IMR-90 (cell line): Measurements from ENCODE around the gene PLCH1. TPM values are rescaled to one million over a fixed set of nuclear protein-coding genes. Genes with fewer than 3 reads are reported as not detected.

Experiments
- ATAC-seq: fragments of 200-7000 bp; cut with Tn5 transposase; 2 replicates; pipeline ENCODE4 v1.9.1; 2020; ENCODE audit warnings: low read depth, mild to moderate bottlenecking, moderate library complexity
- BruUV-seq: library from RNA; stranded (reverse); fragments of 400-500 nt; replicated peaks from 2 replicates; lab custom pipeline; 2021; lab: Mats Ljungman, UMichigan
- CTCF ChIA-PET: fragments of 300-600 bp; formaldehyde crosslinking; extraction: SDS; loops from one replicate; lab custom pipeline; 2021; ENCODE audit warnings: antibody characterized with exemption; lab: Yijun Ruan, JAX
- POLR2A ChIA-PET: fragments of 300-600 bp; sonication (Branson Sonifier 250); formaldehyde crosslinking; loops from one replicate; lab custom pipeline; 2022; ENCODE audit warnings: antibody characterized with exemption; ENCODE audit not compliant: unreplicated experiment; lab: Charles Lee
- DNase-seq: peaks from one replicate; pipeline ENCODE4 v3.0.0; 2013
- H2AFZ ChIP-seq: replicated peaks from 2 replicates; pipeline ENCODE3; 2013; ENCODE audit warnings: low read length, mild to moderate bottlenecking; ENCODE audit not compliant: poor library complexity
- H2AK5ac ChIP-seq: 2 replicates; pipeline ENCODE4 v1.6.1; 2013; ENCODE audit warnings: low read depth, low read length, inconsistent platforms
- H2AK9ac ChIP-seq: replicated peaks from 2 replicates; pipeline ENCODE3; 2013; ENCODE audit warnings: mild to moderate bottlenecking, low read depth, low read length, moderate library complexity; ENCODE audit not compliant: poor library complexity
- H2BK120ac ChIP-seq: 2 replicates; pipeline ENCODE4 v1.6.1; 2013; ENCODE audit warnings: low read depth, low read length, inconsistent platforms
- H2BK15ac ChIP-seq: 3 replicates; pipeline ENCODE4 v1.6.1; 2013; ENCODE audit warnings: low read depth, low read length, inconsistent platforms
- H2BK20ac ChIP-seq: 2 replicates; pipeline ENCODE4 v1.6.1; 2013; ENCODE audit warnings: low read depth, mild to moderate bottlenecking, inconsistent platforms, low read length, moderate library complexity
- H2BK5ac ChIP-seq: 2 replicates; pipeline ENCODE4 v1.6.1; 2013; ENCODE audit warnings: mild to moderate bottlenecking, low read depth, low read length, inconsistent platforms; ENCODE audit not compliant: poor library complexity, severe bottlenecking
- H3K14ac ChIP-seq: replicated peaks from 2 replicates; pipeline ENCODE4 v1.6.1; 2013; ENCODE audit warnings: low read depth, low read length, inconsistent platforms
- H3K18ac ChIP-seq: 2 replicates; pipeline ENCODE4 v1.6.1; 2013; ENCODE audit warnings: low read depth, low read length, control low read depth
- H3K23ac ChIP-seq: 2 replicates; pipeline ENCODE4 v1.6.1; 2013; ENCODE audit warnings: low read depth, low read length, inconsistent platforms
- H3K27ac ChIP-seq: 2 replicates; pipeline ENCODE4 v1.5.1; 2013; ENCODE audit warnings: mild to moderate bottlenecking, control low read depth, low read length; ENCODE audit not compliant: insufficient read depth
- H3K27me3 ChIP-seq: 2 replicates; pipeline ENCODE4 v1.6.1; 2013; ENCODE audit warnings: low read length; ENCODE audit not compliant: control insufficient read depth, insufficient read depth
- H3K36me3 ChIP-seq: 2 replicates; pipeline ENCODE4 v1.6.1; 2013; ENCODE audit warnings: low read length, mixed read lengths; ENCODE audit not compliant: control insufficient read depth, insufficient read depth
- H3K4ac ChIP-seq: 2 replicates; pipeline ENCODE4 v1.6.1; 2013; ENCODE audit warnings: low read depth, low read length, inconsistent platforms
- H3K4me1 ChIP-seq: 2 replicates; pipeline ENCODE4 v1.6.1; 2013; ENCODE audit warnings: low read length, mixed read lengths; ENCODE audit not compliant: control insufficient read depth, insufficient read depth
- H3K4me2 ChIP-seq: 2 replicates; pipeline ENCODE4 v1.6.1; 2013; ENCODE audit warnings: low read depth, mild to moderate bottlenecking, control low read depth, low read length, moderate library complexity
- H3K4me3 ChIP-seq: 2 replicates; pipeline ENCODE4 v1.5.1; 2013; ENCODE audit warnings: low read depth, mild to moderate bottlenecking, control low read depth, low read length, moderate library complexity; ENCODE audit not compliant: insufficient read depth
- H3K56ac ChIP-seq: 2 replicates; pipeline ENCODE4 v1.6.1; 2013; ENCODE audit warnings: low read length, inconsistent platforms; ENCODE audit not compliant: insufficient read depth; ENCODE audit errors: extremely low read depth
- H3K79me1 ChIP-seq, 2 experiments: 2 replicates each; pipeline ENCODE4 v1.6.1; 2013; ENCODE audit warnings: low read length in 2 of 2, inconsistent platforms in 1 of 2, low read depth in 1 of 2
- H3K9ac ChIP-seq: 2 replicates; pipeline ENCODE4 v1.6.1; 2013; ENCODE audit warnings: low read depth, low read length, control low read depth
- H3K9me1 ChIP-seq: 2 replicates; pipeline ENCODE4 v1.6.1; 2013; ENCODE audit warnings: low read length, inconsistent platforms; ENCODE audit not compliant: insufficient read depth
- H3K9me3 ChIP-seq: 2 replicates; pipeline ENCODE4 v1.6.1; 2013; ENCODE audit warnings: low read length; ENCODE audit not compliant: control insufficient read depth, insufficient read depth
- H4K20me1 ChIP-seq: 2 replicates; pipeline ENCODE4 v1.6.1; 2013; ENCODE audit warnings: low read length, inconsistent platforms; ENCODE audit not compliant: insufficient read depth
- H4K5ac ChIP-seq: 2 replicates; pipeline ENCODE4 v1.6.1; 2013; ENCODE audit warnings: mild to moderate bottlenecking, low read depth, low read length, control low read depth
- H4K8ac ChIP-seq, 2 experiments: 2 replicates each; pipeline ENCODE4 v1.6.1; 2013; ENCODE audit warnings: low read depth in 2 of 2, low read length in 2 of 2, control low read depth in 1 of 2, inconsistent platforms in 1 of 2
- H4K91ac ChIP-seq: 2 replicates; pipeline ENCODE4 v1.6.1; 2013; ENCODE audit warnings: low read depth, low read length, inconsistent platforms; ENCODE audit not compliant: insufficient read depth
- CEBPB ChIP-seq: IDR thresholded peaks from 2 replicates; pipeline ENCODE4 v1.6.1; 2012; ENCODE audit warnings: low read depth, low read length, improper control_type of control experiment
- CHD1 ChIP-seq: IDR thresholded peaks from 2 replicates; pipeline ENCODE4 v1.6.1; 2012; ENCODE audit warnings: low read depth, low read length, improper control_type of control experiment
- MAFK ChIP-seq: IDR thresholded peaks from 2 replicates; pipeline ENCODE4 v1.6.1; 2012; ENCODE audit warnings: low read depth, low read length, improper control_type of control experiment
- MAZ ChIP-seq: IDR thresholded peaks from 2 replicates; pipeline ENCODE4 v1.6.1; 2012; ENCODE audit warnings: low read depth, mild to moderate bottlenecking, low read length, improper control_type of control experiment, moderate library complexity, borderline replicate concordance
- MXI1 ChIP-seq: IDR thresholded peaks from 2 replicates; pipeline ENCODE4 v1.6.1; 2012; ENCODE audit warnings: low read depth, mild to moderate bottlenecking, low read length, moderate library complexity, borderline replicate concordance
- POLR2A ChIP-seq: IDR thresholded peaks from 2 replicates; pipeline ENCODE4 v1.6.1; 2012; ENCODE audit warnings: mild to moderate bottlenecking, low read depth, low read length
- SMC3 ChIP-seq: fragments of 150-350 bp; IDR thresholded peaks from 2 replicates; pipeline ENCODE4 v1.6.1; 2016; ENCODE audit warnings: low read depth, mild to moderate bottlenecking, antibody characterized with exemption, low read length, moderate library complexity
- WGBS, 2 experiments: methylation state at CpG; one replicate each; pipeline versions ENCODE4 v1.1.5 to v1.1.7; 2013; ENCODE audit warnings: missing lambda C conversion rate in 2 of 2; ENCODE audit not compliant: insufficient read length in 1 of 2; ENCODE audit errors: extremely low coverage in 2 of 2; 5-methylcytosine and 5-hydroxymethylcytosine counted together
- dilution Hi-C: fragments of 300-500 bp; cut with HindIII; formaldehyde crosslinking; loops from one replicate; pipeline ENCODE4 v1.14.3; 2018; ENCODE audit warnings: low sequenced_read_pairs; ENCODE audit not compliant: unreplicated experiment
- in situ Hi-C: fragments of 300-500 bp; cut with MboI; formaldehyde crosslinking; loops from 3 replicates; pipeline ENCODE4 v1.14.3; 2019; ENCODE audit warnings: low sequenced_read_pairs, inconsistent platforms, mixed read lengths
- intact Hi-C: fragments of 100-400 bp; cut with micrococcal nuclease; formaldehyde crosslinking; loops from 2 replicates; pipeline ENCODE4 v1.10.0; 2022
- polyA plus RNA-seq, 3 experiments: library from polyadenylated mRNA; depleted of rRNA; stranded (reverse); fragments of >200 nt; gene quantifications; 2 replicates each; pipeline ENCODE4 v1.2.3, GENCODE V29; 2012; ENCODE audit warnings: low replicate concordance in 1 of 3
- total RNA-seq: library from RNA; depleted of rRNA; stranded (reverse); fragments of >200 nt; gene quantifications from 2 replicates; pipeline ENCODE4 v1.2.3, GENCODE V29; 2012
- TF ChIP-seq, protein P1 (sequence below): fragments of 150-350 bp; IDR thresholded peaks from 2 replicates; pipeline ENCODE4 v1.6.1; 2017; ENCODE audit warnings: mild to moderate bottlenecking, antibody characterized with exemption, low read length, low read depth

PLCH1 gene
- total and polyA plus RNA-seq, 2 of the 4 experiments (the other 2 are of a cell fraction): not detected

- dilution Hi-C loops (no loop called here), in situ Hi-C loops (no loop called here), intact Hi-C loops (no loop called here)
- Histone ChIP-seq H3K27me3 (no peaks in the 10 kb centered on the region), H3K9me1 (no peaks in the 10 kb centered on the region), H3K9me3 (peaks cover 2% of the 10 kb centered on the region; the same call in 1 of the 2 replicates), H3K36me3 (no peaks in the 10 kb centered on the region), H4K5ac (no peak overlapping the region), H4K91ac (no peak overlapping the region), H2BK5ac (no peak overlapping the region), H2AK5ac (no peak overlapping the region), H3K18ac (no peak overlapping the region), H3K4ac (no peak overlapping the region), H3K27ac (no peak overlapping the region), H4K20me1 (no peaks in the 10 kb centered on the region), H3K4me3 (no peak overlapping the region), H2BK15ac (no peak overlapping the region), H3K56ac (no peak overlapping the region), H2BK20ac (no peak overlapping the region), H3K23ac (no peak overlapping the region), H3K14ac (no peak overlapping the region), H2AFZ (no peak overlapping the region), H4K8ac (no peak overlapping the region), H2AK9ac (no peak overlapping the region), H3K4me2 (no peak overlapping the region), H3K4me1 (no peaks in the 10 kb centered on the region), H3K9ac (no peak overlapping the region), H2BK120ac (no peak overlapping the region), H3K79me1 (no peaks in the 10 kb centered on the region)
- no peak for DNase-seq
- no peak for ATAC-seq
- no peak for TF ChIP-seq MAZ
- TF ChIP-seq, protein P1, sequence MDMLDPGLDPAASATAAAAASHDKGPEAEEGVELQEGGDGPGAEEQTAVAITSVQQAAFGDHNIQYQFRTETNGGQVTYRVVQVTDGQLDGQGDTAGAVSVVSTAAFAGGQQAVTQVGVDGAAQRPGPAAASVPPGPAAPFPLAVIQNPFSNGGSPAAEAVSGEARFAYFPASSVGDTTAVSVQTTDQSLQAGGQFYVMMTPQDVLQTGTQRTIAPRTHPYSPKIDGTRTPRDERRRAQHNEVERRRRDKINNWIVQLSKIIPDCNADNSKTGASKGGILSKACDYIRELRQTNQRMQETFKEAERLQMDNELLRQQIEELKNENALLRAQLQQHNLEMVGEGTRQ: no peak
- TF ChIP-seq CHD1: no peak
- no peak for TF ChIP-seq CEBPB
- TF ChIP-seq SMC3: no peak
- TF ChIP-seq POLR2A: no peak
- no peak for TF ChIP-seq MXI1
- no peak for TF ChIP-seq MAFK
- no TSS peak for BruUV-seq
- WGBS, 2 experiments: no CpG with 5 or more reads among the region's 1 CpG
- ChIA-PET POLR2A (no interaction called here), CTCF (no interaction called here)
These were observed 109.8 kb downstream of the PLCH1 start for GRCh38 chr3:155635056-155635455.
